Right forelimb (tissue), 1 donor: ENCODE data around the gene LDB2.

Experiments used
- DNase-seq: peaks from one replicate; pipeline ENCODE4 v3.0.0-alpha.2; 2018

LDB2 gene

DNA sequence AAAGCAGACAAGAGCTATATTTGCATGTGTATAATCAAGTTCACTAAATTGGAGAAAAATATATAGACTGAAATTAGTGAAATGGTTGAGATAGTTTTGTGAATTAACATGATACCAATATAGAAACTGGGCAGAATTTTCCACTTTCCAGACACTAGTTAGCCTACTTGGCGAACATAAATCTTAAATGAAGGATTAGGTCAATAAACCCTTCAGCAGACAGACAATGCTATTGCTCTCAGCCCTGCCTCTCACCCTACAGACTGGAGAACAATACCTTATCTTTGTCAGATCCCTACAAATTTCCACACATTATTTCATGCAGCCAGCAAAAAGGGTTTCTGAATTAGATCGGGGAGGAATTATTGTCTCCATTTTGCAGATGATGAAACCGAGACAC lies 435.8 kb downstream of the LDB2 start:
- DNase-seq = no peak

DNA sequence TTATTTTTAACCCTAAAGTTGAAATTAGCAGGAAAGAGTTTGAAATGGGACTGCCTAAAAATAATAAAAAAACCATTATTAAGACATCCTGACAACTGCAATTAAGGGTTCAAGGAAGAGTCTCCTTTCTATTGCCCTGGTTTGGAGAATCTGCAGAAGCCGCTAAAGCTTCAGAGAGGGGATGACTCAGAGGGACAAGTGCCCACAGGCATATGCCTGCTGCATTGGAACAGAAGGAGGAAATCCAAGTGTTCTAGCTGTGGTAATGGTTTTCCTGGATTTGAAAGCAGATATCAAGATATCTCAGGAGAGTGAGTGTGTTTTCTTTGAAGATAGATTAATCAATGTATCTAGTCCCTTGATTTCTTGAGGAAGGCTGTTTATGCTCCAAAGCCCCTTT lies 437.1 kb downstream of the LDB2 start:
- no peak for DNase-seq

DNA sequence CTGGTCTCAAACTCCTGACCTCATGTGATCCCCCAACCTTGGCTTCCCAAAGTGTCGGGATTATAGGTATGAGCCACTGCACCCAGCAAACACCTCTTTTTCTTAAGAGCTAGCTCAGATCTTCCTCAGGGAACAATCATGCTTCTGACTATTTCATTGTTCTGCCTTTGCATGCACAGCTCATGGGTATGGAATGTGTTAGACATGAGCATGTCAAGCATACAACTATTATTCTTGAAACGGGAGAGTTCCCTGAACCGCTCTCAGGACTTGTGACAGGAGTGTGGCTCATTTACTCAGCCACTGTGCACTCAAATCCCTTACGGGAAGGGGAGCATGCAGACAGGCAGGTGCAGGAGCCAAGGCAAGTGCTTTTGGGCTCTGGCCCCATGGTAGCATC lies 440.5 kb downstream of the LDB2 start:
- DNase-seq = no peak
